ENCODE results near the gene ILDR1.
A peak's percentile ranks its signal among the peaks of the same experiment; 100 is the strongest.
"Not testable (repeated sequence)": the region's sequence is repeated elsewhere in the genome, so short reads cannot be mapped to it uniquely, and the experiment has no call there.

The ILDR1 gene

DNA sequence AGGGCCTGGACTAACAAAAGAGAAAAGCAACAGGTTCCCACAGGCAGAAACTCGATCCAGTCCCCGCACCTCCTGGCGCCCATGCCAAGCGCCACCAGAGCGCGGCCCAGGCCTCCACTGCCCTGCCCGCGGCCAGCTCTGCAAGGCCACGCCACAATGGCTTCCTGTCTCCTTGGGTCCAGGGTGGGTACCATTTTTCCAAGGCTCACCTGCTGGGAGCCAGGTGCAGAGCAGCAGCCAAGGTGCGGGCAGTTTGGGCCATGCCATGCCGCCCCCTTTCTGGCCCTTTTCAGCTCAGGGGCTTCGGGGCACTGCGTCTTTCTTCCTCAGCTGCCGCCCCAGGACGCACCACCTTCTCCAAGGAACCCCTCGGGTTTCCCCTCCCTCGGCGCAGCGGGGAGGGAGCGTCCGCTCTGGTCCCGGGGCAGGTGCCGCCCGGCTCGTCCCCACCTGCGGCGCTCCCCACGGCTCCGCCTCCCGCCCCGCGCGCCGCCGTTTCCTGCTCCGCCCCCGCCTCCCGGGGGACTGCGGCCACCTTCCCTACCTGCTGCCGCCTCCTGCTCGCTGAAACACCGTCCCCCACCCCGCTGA, at the start of gene ILDR1:
Gene ILDR1, minus strand, starts transcription at position 437 of the 591 bp plus-strand sequence. Its CDS starts 170 bp downstream, at position 267.
- DNase-seq: peak in 1 of 2 experiments; percentile 1

DNA sequence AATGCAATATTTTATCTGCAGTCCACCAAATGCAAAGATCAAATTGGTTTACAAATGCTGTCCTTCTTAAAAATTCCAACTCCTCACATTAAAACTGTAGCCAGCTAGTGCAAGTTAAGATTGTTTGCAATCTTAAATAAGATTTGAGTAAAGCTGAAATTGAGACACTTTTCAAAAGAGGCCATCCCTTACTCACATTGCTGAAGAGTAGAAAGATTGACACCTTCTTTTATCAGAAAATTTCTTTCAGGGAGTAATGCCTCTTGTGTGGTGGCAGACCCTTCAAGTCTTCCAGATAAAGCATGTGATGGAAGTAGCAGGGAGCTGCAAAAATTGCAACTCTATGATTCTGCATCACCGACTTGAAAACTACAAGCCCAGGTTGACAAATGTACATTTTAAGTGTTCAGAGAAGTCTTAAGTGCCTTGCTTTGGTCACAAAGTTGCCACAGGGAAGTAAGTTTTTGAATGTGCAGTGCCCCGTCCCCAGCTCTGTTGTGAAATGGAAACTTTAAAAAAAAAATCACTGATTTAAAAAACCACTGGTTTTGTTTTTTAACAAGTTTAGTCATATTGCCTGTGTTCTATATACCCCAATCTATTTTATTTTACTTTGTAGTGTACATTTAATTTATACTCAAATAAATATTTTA, 45.7 kb upstream of the ILDR1 start:
- DNase-seq: no peak

DNA sequence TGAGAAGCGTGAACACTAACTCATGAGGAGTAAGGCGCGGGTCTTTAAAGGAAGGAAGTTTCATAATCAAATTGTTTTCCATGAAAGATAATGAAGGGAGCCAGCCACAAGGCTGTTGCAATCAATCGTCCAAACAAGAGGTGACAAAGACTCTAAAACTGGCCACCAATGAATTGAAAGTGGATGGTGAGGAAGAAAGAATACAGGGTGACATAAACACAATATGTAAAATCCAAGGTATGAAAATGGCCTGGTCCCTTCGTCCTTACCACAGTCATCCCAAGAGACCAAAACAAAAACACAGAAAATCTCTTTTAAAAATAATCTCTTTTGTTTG, 45.1 kb upstream of the ILDR1 start:
- DNase-seq: no peak

DNA sequence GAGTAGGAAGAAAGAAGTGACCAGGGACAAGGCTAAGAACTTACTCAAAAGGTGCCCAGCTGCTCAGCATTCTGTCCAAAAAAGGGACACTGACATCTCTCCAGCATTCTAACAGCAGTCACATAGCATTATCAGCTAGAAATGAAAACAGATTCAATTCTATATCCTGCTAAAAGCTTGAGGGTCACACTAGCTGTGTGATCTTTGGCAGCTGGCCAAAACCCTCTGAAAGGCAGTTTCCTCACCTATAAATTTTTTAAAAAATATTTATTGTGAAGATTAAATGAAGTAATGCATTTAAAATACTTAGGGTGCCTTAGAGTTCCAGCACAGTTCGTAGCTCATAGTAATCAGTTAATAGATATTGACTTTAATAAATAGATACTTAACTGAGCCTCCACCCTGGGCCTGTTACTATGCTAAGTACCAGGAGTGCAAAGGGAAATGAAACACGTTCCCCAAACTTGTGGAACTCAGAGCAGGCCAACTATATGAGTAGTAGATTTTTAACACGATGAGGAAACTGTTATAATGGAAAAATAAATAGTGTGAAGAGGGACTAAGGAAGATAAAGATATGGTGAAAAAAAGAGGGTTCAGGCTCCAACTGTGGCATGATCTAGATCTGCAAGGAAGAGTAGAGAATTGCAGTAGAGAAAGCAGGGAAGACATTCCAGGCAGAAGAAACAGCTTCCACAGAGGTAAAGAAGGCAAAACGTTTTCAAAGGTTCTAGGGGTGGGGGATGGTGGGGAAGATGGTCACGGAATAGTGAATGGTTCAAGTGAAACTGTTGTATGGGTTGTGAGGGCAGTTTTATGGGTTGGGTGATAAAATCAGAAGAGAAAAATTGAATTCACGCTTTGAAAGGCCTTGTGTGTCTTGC, 44.5 kb upstream of the ILDR1 start:
- DNase-seq: no peak

DNA sequence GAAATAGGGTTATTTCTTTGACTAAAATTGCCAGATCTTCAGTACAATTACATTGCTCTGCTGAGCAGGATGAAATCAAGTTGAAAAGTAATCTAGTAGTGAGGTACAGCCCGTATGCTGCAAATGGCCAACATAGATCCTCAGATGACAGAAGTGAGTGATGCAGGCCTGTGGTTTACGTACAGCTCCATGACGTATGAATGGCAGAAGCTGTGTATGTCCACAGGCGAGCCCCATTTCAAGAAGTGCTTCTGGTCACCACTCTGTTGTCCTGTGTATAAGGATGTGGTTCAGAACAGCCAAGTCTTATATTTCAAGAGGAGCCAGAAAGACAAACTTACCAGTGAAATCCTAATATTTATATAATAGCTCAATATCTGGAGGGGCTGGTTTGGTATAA, 42.3 kb upstream of the ILDR1 start:
- no peak for DNase-seq

DNA sequence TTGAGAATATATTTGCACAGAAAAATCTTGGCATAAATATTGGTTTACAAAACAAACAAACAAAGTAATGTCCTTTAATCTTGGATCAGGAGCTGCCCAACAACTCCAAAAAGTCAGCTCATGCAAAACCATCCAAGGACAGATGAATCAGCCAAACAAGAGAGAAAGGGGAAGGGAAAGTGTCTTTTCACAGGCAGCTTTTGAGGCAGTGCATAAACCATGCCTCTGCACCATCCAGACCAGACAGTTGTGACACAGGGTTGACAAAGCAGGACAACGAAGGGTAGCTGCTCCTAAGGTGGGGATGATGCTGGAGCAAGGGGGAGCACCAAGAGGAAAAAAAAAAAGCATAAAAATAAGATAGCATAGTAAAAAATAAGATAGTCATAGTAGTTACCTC, 41.9 kb upstream of the ILDR1 start:
- DNase-seq: no peak

DNA sequence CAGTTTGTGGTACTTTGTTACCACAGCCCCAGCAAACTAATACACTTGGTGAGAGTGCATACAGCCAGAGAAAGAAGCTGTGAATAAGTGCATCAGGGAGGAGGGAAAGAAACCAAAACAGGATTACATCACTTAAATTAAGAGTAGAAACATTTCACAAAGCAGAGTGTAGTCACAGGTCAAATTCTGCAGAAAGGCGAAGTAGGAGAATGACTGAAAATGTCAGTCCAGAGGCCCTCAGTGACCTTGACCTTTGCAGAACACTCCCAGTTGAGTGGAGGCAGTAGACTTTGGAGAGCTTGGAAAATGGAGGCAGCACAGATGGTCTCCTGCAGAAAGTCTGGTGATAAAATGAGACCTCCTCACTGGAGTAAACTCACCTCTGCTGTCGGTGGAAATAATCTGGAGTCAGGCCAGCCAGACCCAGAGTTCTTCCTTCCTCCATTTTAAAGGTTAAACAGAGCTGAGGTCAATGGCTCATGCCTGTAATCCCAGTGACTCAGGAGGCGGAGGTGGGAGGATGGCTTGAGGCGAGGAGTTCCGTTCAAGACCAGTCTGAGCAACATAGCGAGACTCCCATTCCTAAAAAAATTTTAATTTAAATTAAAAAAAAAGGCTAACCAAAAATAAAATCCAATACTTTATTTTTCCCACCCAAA, 38.1 kb upstream of the ILDR1 start:
- no peak for DNase-seq

DNA sequence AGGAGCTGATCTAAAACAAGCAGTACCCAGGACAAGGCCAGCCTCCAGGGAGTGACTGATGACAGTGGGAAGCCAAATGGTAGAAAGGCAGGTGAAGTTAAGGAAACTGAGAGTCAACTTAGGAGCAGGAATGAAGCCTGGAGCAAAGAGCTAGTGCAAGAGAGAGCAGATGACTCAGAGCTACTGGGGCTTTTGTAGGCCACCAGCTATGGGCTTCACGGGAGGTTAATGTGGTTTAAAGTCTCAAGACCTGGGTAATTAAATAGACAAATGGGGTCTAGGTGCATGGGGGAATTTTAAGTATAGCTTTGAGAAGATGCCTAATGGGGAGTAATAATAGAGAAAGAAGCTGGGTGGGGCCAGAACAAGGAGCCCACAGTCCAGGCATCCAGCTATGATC, 36.2 kb upstream of the ILDR1 start:
- no peak for DNase-seq

DNA sequence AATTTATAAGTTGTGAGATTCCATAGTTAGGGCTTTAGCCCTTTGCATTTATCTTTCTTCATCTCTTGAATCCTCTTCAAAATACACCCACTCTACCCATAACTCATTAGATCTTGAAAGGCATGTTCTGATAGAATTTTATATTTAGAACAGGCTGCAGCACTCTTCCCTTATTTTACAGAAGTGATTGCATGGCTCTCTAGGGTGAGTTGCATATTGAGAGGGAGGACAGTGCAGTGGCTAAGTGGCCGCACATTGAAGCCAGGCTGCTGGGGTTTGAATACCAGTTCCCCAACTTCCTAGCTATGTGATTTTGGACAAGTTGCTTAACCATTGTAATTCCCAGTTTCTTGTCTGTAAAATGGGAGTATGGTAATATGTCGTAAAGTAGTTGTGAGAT, 35.6 kb upstream of the ILDR1 start:
- DNase-seq: no peak

DNA sequence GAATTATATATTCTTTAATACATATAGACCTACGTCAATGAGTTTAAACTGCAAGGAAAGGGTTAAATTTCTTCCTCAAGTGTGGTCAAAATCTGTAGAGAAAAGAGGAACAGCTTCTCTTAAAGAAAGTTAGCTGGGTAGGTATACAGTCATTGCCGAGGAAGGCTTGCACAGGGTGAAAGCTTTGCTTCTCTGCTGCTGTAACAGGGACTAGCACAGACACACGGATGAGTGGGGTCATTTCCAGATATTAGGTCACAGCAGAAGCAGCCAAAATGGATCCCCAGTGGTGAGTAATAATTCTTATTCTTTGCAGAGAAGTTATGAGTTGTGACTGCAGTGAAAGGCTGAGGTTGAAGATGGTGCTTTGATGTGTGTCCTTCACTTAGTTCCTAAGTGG, 33.2 kb upstream of the ILDR1 start, which contains the start of gene CD86:
Gene CD86, plus strand, starts transcription at position 148 of the 400 bp plus-strand sequence. Its CDS starts 128 bp downstream, at position 276.
- no peak for DNase-seq

DNA sequence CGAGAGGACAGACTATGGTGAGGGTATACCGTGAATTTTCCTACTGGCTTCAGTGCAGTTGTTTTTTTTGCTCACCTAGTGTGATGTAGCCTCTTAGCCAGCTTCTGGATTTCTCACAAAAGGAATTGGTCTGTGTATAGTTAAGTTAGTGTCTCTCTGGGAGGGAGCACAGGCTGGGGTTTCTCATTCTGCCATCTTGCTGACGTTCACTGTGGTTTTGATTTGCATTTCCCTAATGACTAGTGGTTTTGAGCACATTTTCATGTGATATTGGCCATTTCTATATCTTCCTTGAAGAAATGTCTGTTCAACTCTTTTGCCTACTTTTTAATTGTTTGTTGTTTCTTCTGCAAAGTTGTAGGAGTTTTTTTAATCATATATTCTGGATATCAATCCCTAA, 30.9 kb upstream of the ILDR1 start:
- DNase-seq: no peak

DNA sequence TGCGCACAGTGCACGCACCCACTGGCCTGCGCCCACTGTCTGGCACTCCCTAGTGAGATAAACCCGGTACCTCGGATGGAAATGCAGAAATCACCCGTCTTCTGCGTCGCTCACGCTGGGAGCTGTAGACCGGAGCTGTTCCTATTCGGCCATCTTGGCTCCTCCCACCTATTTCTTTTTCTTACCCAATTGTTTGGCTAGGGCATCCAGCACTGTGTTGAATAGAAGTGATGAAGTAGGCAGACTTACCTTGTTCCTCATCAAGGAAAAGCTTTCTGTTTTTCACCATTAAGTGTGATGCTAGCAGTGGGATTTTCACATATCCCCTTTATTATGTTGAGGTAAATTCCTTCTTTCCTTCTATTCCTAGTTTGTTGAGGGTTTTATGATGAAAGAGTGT, 25.7 kb upstream of the ILDR1 start:
- not testable (repeated sequence) for DNase-seq

DNA sequence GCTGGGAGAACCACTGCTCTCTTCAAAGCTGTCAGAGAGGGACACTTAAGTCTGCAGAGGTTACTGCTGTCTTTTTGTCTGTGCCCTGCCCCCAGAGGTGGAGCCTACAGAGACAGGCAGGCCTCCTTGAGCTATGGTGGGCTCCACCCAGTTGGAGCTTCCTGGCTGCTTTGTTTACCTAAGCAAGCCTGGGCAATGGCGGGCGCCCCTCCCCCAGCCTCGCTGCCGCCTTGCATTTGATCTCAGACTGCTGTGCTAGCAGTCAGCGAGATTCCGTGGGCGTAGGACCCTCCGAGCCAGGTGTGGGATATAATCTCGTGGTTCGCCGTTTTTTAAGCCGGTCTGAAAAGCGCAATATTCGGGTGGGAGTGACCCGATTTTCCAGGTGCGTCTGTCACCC, 25.2 kb upstream of the ILDR1 start:
- DNase-seq: not testable (repeated sequence)

DNA sequence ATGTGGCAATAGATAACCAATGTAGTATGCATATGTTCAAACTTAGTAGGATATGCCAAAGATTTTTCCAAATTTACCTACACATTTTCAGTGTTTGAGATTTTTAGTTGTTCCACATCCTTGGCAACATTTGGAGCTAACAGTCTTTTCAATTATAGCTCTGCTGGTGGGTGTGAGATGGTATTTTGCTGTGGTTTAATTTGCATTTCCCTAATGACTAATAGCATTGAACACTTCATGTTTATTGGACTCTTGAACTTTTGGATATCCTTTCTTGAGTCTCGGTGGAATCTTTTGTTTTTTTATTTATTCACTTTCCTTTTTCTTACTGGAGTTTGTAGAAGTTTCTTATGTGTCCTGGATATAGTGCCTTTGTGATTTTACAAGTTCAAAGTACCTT, 11.0 kb upstream of the ILDR1 start:
- DNase-seq: no peak

DNA sequence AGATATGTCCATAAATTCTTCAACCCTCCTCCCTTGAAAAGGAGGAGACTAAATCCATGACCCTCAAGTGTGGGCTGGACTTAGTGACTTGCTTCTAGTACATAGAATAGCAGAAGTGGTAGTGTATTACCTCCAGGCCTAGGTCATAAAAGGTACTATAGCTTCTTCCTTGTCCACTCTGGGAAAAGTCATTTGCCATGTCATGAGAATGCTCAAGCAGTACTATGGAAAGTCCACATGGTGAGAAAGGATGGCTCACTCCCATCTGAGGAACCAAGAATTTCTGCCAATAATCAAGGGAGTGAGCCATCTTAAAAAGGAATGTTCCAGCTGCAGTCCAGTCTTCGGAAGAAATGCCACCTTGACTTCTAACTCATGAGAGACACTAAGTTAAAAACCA, 10.5 kb upstream of the ILDR1 start:
- DNase-seq: no peak

DNA sequence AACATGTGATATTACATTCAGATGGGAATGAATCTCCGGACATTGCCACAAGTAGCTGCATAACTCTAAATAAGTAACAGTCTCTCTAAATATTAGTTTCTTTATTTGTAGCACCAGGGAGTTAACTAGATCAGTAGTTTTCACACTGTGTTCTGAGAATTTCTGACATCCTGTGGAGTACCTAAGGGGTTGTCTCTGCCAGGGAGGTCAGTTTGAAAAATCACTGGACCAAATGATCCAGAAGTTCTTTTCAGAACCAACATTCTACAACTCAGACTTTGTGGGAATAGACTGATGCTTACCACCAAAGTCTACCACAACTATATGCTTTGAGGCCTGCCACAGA, 9.0 kb upstream of the ILDR1 start:
- DNase-seq: no peak

DNA sequence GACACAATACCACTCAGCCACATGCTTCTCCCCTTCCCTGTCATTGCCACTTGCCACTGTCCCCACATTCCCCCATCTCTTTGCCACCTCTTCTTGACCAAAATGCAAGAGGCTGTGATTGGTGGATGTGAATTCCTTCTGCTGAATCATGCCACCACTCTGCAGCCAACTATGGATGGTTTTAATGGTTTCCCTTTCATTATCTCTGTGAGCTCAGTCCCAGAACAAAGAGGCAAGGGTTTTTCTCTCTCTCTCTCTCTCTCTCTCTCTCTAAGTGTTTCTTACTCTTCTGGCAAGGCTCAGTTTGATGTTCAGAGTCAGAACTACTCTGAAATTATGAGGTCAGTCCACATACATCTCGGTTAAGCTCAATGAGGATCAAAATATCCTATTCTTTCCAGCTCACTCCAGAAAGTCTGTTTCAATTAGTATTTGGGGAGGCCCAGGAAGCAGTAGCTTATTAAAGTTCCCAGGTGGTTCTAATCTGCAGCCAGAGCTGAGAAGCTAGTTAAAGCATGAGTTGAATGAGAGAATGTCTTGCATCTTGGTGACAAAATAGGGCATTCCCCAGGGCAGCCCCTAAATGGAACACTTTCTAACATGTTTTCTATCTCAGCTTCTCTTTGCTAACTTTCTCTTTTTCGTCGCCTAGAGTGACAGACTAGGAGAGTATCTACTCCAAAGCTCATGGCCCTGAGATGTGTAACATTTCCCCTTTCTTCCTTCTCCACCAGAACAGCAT, 8.5 kb upstream of the ILDR1 start:
- no peak for DNase-seq

DNA sequence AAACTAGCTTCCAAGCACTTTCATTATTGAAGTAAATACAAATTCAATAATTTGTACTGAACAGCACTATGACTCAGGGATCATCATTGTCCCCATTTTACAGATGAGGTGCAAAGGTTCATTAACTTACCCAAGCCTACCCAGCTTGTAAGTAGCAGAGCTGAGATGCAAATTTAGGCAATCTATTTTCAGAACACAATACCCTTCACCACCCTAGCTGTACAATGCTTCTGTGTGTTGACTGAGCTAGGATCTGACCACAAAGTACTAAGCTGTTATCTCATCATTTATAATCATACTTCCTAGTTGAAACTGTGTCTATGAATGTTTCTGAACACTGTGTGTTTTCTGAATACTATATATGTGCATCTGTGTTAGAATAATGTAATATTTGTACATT, 3.2 kb upstream of the ILDR1 start:
- DNase-seq: no peak

DNA sequence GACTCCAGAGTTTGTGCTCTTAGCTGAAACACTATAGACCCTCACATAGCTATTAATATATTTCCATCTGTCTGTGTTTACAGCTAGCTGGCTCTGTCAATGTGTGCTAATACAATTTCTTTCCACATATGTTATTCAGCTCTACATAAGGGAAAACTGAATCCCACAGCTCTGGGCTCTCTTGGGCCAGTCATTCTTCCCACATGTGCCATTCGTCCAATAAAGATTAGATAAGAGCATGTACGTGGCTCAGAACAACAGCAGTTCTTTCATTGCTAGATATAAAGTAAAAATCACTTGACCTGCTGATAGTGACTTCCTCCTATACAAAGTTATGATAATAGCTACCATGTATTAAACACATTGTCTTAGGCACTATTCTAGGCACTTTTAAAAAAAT, 2.8 kb upstream of the ILDR1 start:
- no peak for DNase-seq

DNA sequence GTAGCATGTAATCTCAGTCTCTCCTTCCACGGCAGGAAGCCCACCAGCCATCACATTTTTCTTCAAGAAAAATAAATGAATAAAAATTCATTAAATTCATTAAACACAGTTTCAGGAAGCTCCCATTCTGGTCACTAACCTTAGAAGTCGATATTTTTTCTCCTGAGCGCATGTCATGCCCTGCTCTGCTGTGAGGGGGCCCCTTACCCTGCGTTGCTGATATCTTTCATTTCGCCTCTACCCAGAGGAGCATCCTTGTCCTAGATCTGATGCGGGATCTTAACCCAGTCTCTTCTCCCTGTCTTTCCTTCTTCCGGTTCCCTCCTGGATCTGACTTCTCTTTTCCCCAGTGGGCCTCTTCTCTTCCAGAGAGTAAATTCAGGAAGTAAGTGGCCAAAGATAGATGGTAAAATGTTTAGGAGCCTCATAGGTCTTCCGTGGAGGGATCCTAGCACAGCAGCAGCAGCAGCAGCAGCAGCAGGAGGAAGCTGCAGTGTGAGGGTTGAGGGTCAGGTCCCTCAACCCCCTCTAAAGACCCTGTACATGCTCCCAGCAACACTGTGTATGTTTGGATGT, 1.4 kb upstream of the ILDR1 start:
- DNase-seq: no peak

DNA sequence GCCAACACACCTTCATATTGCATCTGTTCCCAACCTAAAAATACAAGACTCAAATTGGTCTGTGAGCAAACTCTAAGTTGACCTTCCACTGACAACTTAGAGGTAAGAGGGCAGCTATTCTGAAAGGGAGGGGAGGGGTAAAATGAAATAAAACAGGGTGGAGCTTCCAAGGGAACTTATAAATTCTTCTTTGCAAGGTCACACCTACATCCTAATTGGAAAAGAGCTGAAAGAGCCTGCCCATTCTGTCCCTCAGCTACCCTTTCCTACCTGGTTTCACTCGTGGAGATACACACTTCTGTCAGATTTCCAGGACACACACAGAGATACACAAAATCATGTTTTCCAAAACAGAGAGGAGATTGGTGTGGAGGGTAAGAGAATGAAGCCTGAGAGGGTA, 1.0 kb downstream of the ILDR1 start:
- DNase-seq: no peak

DNA sequence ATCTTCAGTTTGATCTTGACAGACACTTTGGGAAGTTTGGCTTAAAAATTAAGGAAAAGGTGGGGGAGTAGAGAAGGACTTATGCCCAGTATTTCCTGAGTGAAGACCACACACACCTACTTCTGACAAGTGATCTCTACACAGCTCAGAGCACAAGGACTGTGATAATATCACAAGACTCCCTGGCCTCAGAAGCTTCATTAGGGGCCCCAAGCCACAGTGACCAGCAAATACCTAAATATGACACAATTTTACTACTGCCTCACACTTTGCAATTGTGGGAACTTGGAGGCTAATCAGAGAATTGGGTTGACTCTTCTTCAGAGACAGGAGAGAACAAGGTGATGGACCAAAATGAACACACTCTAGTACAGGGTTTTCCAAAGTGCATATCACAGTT, 2.6 kb downstream of the ILDR1 start:
- no peak for DNase-seq

DNA sequence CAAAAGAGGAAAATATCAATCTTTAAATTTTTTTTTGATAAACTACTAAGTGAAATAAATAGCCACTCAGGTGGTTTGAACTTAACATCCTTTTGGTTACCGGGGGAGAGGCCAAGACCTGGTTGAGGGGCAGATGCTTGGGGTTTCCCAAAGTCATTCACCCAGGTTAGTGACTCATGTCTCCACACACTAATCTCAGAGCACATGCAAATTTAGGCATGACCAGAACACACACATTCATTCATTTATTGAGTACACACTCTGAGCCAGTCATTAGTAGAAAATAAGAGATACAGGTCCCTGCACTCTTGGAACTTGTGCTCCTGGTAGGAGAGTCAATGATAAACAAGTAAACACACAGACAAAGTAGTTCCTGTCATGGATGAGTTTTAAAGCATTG, 7.3 kb downstream of the ILDR1 start:
- DNase-seq: no peak
